Right atrium auricular region (tissue), 2 donors: ENCODE data around the gene TTL. TPM values are rescaled to one million over a fixed set of nuclear protein-coding genes. Genes with fewer than 3 reads are reported as not detected.

ENCODE experiments used
- DNase-seq: peaks from one replicate; pipeline ENCODE4 v3.0.0-alpha.2; 2019; ENCODE audit warnings: low spot score
- H3K27ac ChIP-seq, 2 donors: fragments of 200-600 bp; sonication (generic); 1 replicate in 1 of 2; 2 replicates in 1 of 2; pipeline ENCODE4 v1.5.1; 2016 to 2019
- H3K27me3 ChIP-seq, 2 donors: fragments of 200-600 bp; sonication (generic); one replicate each; pipeline versions ENCODE4 v1.5.1 to v1.6.0; 2017 to 2019
- H3K36me3 ChIP-seq: fragments of 200-600 bp; sonication (generic); one replicate; pipeline ENCODE4 v1.5.1; 2016
- H3K4me1 ChIP-seq, 2 donors: fragments of 200-600 bp; sonication (generic); one replicate each; pipeline versions ENCODE4 v1.5.1 to v1.6.0; 2017 to 2019
- H3K4me3 ChIP-seq, 2 donors: fragments of 200-600 bp; sonication (generic); 1 replicate in 1 of 2; 2 replicates in 1 of 2; pipeline ENCODE4 v1.5.1; 2017 to 2019; ENCODE audit warnings: mild to moderate bottlenecking in 1 of 2, moderate library complexity in 1 of 2
- H3K9me3 ChIP-seq, 2 donors: fragments of 200-600 bp; sonication (generic); one replicate each; pipeline ENCODE4 v1.5.1; 2019
- total RNA-seq, 2 donors: library from RNA; depleted of rRNA; stranded (reverse); fragments of >200 nt; gene quantifications; one replicate each; pipeline ENCODE4 v1.1.0, GENCODE V29; 2016
- TF ChIP-seq, protein P1 (sequence below), 2 donors: fragments of 200-600 bp; sonication (generic); IDR thresholded peaks; one replicate each; pipeline ENCODE4 v1.5.1; 2019; ENCODE audit warnings: antibody characterized with exemption in 2 of 2

The TTL gene
- total RNA-seq, 2 donors from 2014 or later = 24.9 to 32.4 TPM

DNA sequence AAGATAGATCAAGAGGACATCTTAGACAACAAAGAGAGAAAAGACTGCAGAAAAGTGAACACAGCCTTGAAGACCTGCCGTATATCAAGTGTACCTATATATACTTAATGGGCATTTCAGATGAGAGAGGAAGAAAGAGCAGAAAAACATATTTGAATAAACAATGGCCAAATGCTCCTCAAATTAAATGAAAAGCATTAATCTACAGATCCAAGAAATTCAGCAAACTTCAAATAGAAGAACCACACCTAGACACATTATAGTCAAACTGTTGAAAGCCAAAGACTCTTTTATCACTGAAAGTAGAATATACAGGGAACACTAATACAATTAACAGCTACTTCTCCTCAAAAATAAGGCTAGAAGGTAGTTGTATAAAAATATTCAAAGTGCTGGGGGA, 18.7 kb upstream of the TTL start:
- TF ChIP-seq, protein P1, sequence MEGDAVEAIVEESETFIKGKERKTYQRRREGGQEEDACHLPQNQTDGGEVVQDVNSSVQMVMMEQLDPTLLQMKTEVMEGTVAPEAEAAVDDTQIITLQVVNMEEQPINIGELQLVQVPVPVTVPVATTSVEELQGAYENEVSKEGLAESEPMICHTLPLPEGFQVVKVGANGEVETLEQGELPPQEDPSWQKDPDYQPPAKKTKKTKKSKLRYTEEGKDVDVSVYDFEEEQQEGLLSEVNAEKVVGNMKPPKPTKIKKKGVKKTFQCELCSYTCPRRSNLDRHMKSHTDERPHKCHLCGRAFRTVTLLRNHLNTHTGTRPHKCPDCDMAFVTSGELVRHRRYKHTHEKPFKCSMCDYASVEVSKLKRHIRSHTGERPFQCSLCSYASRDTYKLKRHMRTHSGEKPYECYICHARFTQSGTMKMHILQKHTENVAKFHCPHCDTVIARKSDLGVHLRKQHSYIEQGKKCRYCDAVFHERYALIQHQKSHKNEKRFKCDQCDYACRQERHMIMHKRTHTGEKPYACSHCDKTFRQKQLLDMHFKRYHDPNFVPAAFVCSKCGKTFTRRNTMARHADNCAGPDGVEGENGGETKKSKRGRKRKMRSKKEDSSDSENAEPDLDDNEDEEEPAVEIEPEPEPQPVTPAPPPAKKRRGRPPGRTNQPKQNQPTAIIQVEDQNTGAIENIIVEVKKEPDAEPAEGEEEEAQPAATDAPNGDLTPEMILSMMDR (IDR thresholded peaks at IDR 0.05) = no peak
- Histone ChIP-seq H3K4me3 (no peak overlapping the region), H3K4me1 (no peaks in the 10 kb centered on the region), H3K27ac (no peak overlapping the region), H3K36me3 (no peaks in the 10 kb centered on the region), H3K27me3 (no peaks in the 10 kb centered on the region), H3K9me3 (no peaks in the 10 kb centered on the region)
- DNase-seq = no peak

- no peak for DNase-seq
- Histone ChIP-seq H3K4me3 (no peak overlapping the region), H3K36me3 (no peaks in the 10 kb centered on the region), H3K27ac (no peak overlapping the region), H3K9me3 (no peaks in the 10 kb centered on the region), H3K4me1 (no peaks in the 10 kb centered on the region), H3K27me3 (no peaks in the 10 kb centered on the region)
- TF ChIP-seq, protein P1 (IDR thresholded peaks at IDR 0.05) = no peak
Observed at GRCh38 chr2:112465382-112465781, 16.6 kb upstream of the TTL start.

DNA sequence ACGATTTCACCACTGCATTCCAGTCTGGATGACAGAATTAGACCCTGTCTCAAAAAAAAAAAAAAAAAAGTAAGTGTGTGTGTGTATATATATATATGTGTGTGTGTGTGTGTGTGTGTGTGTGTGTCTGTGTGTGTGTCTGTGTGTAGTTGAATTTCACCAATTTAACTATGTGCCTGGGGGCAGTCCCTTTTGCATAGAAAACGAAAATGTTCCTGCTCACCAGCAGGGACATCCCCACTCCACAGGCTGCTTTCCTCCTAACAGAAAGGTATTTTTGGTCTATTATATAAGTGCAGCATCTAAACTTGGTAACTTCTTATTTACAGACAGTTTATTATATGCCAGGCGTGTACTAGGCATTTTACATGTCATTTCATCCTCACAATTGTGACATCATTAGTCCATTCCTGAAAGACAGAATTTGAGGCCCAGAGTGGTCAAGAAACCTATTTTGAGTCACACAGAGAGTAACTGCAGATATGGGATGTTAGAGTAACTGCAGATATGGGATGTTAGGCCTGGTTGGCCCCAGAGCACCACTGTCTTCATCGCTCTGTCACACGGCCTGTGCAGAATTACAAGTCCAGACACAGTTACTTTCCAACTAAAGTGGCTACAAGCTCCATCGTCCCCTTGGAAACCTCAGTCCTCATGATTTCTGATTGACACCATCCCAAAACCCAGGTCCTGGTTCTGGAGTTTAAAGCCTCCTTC, 9.3 kb upstream of the TTL start:
- no peak overlapping the region for H3K27ac ChIP-seq
- no peaks in the 10 kb centered on the region for H3K9me3 ChIP-seq
- H3K27me3 ChIP-seq = no peaks in the 10 kb centered on the region
- H3K4me1 ChIP-seq = no peaks in the 10 kb centered on the region
- TF ChIP-seq, protein P1 (IDR thresholded peaks at IDR 0.05) = no peak
- peak; percentile 13 for DNase-seq
- H3K4me3 ChIP-seq = no peak overlapping the region
- no peaks in the 10 kb centered on the region for H3K36me3 ChIP-seq

- Histone ChIP-seq H3K27ac (no peak overlapping the region), H3K9me3 (no peaks in the 10 kb centered on the region), H3K27me3 (no peaks in the 10 kb centered on the region), H3K4me3 (no peak overlapping the region), H3K4me1 (no peaks in the 10 kb centered on the region), H3K36me3 (no peaks in the 10 kb centered on the region)
- DNase-seq = peak; percentile 40
- TF ChIP-seq, protein P1 (IDR thresholded peaks at IDR 0.05) = no peak
Observed at GRCh38 chr2:112474844-112475486, 7.0 kb upstream of the TTL start.

- Histone ChIP-seq H3K4me1 (peaks cover 0 to 7% of the 10 kb centered on the region in 2 donors), H3K27ac (no peak overlapping the region), H3K27me3 (no peaks in the 10 kb centered on the region), H3K36me3 (no peaks in the 10 kb centered on the region), H3K4me3 (no peak overlapping the region), H3K9me3 (no peaks in the 10 kb centered on the region)
- TF ChIP-seq, protein P1 (IDR thresholded peaks at IDR 0.05) = no peak
- no peak for DNase-seq
Observed at GRCh38 chr2:112476434-112476833, 5.5 kb upstream of the TTL start.
